Measurements from ENCODE around the gene PCDH15.

Gene PCDH15

GRCh38 chr10:54335296-54335695 lies 465.7 kb downstream of the PCDH15 start:
- Histone ChIP-seq H3K27ac (no peak overlapping the region), H3K27me3 (ENCODE audit: insufficient read depth, low read depth, severe bottlenecking) (no peaks in the 10 kb centered on the region), H3K9me3 (ENCODE audit: severe bottlenecking) (no peaks in the 10 kb centered on the region), H3K36me3 (no peaks in the 10 kb centered on the region), H3K4me3 (ENCODE audit: low read depth, low read length) (no peak overlapping the region)
- no peak for DNase-seq
- TF ChIP-seq CTCF (IDR thresholded peaks at IDR 0.05; ENCODE audit: low read depth, low read length), result no peak

- Histone ChIP-seq H3K9me3 (ENCODE audit: severe bottlenecking) (no peaks in the 10 kb centered on the region), H3K4me3 (ENCODE audit: low read depth, low read length) (no peak overlapping the region), H3K36me3 (no peaks in the 10 kb centered on the region), H3K27me3 (ENCODE audit: insufficient read depth, low read depth, severe bottlenecking) (no peaks in the 10 kb centered on the region), H3K27ac (no peak overlapping the region)
- TF ChIP-seq CTCF (IDR thresholded peaks at IDR 0.05; ENCODE audit: low read depth, low read length), result no peak
- no peak for DNase-seq
These were observed 481.7 kb downstream of the PCDH15 start for GRCh38 chr10:54319341-54319740.

- no peak for TF ChIP-seq CTCF (IDR thresholded peaks at IDR 0.05; ENCODE audit: low read depth, low read length)
- Histone ChIP-seq H3K4me3 (ENCODE audit: low read depth, low read length) (no peak overlapping the region), H3K27ac (no peak overlapping the region), H3K27me3 (ENCODE audit: insufficient read depth, low read depth, severe bottlenecking) (no peaks in the 10 kb centered on the region), H3K9me3 (ENCODE audit: severe bottlenecking) (no peaks in the 10 kb centered on the region), H3K36me3 (no peaks in the 10 kb centered on the region)
- no peak for DNase-seq
These were observed 482.6 kb downstream of the PCDH15 start for GRCh38 chr10:54318470-54318869.

- H3K9me3 ChIP-seq (ENCODE audit: severe bottlenecking), result no peaks in the 10 kb centered on the region
- DNase-seq, result no peak
- no peak overlapping the region for H3K27ac ChIP-seq
- no peaks in the 10 kb centered on the region for H3K27me3 ChIP-seq (ENCODE audit: insufficient read depth, low read depth, severe bottlenecking)
- H3K36me3 ChIP-seq, result no peaks in the 10 kb centered on the region
- TF ChIP-seq CTCF (IDR thresholded peaks at IDR 0.05; ENCODE audit: low read depth, low read length), result no peak
- H3K4me3 ChIP-seq (ENCODE audit: low read depth, low read length), result no peak overlapping the region
These were observed 486.6 kb downstream of the PCDH15 start for GRCh38 chr10:54314430-54314829.

- Histone ChIP-seq H3K27ac (no peak overlapping the region), H3K36me3 (no peaks in the 10 kb centered on the region), H3K27me3 (ENCODE audit: insufficient read depth, low read depth, severe bottlenecking) (no peaks in the 10 kb centered on the region), H3K9me3 (ENCODE audit: severe bottlenecking) (no peaks in the 10 kb centered on the region), H3K4me3 (ENCODE audit: low read depth, low read length) (no peak overlapping the region)
- no peak for TF ChIP-seq CTCF (IDR thresholded peaks at IDR 0.05; ENCODE audit: low read depth, low read length)
- DNase-seq, result no peak
These were observed 516.4 kb downstream of the PCDH15 start for GRCh38 chr10:54284526-54285193.

GRCh38 chr10:54282012-54282411 lies 519.0 kb downstream of the PCDH15 start:
- H3K36me3 ChIP-seq, result no peaks in the 10 kb centered on the region
- H3K27me3 ChIP-seq (ENCODE audit: insufficient read depth, low read depth, severe bottlenecking), result no peaks in the 10 kb centered on the region
- no peak overlapping the region for H3K4me3 ChIP-seq (ENCODE audit: low read depth, low read length)
- TF ChIP-seq CTCF (IDR thresholded peaks at IDR 0.05; ENCODE audit: low read depth, low read length), result no peak
- no peak for DNase-seq
- H3K9me3 ChIP-seq (ENCODE audit: severe bottlenecking), result no peaks in the 10 kb centered on the region
- H3K27ac ChIP-seq, result no peak overlapping the region
